ENCODE measurements around the gene ANKRD11.
"Not testable (repeated sequence)": the region's sequence is repeated elsewhere in the genome, so short reads cannot be mapped to it uniquely, and the experiment has no call there.

ANKRD11 gene

GRCh38 chr16:89386306-89387185 lies 103.8 kb downstream of the ANKRD11 start:
- H3K4me3 ChIP-seq (replicated peaks in 1 of 2; ENCODE audit: low read depth in 2 of 2, low read length in 2 of 2), result no peak overlapping the region
- no peak for TF ChIP-seq CTCF (IDR thresholded peaks at IDR 0.05; ENCODE audit: low read depth, low read length)
- no peak for DNase-seq (ENCODE audit: low read depth in 2 of 2)

GRCh38 chr16:89385712-89386111 lies 104.6 kb downstream of the ANKRD11 start:
- no peak for TF ChIP-seq CTCF (IDR thresholded peaks at IDR 0.05; ENCODE audit: low read depth, low read length)
- no peak overlapping the region for H3K4me3 ChIP-seq (replicated peaks in 1 of 2; ENCODE audit: low read depth in 2 of 2, low read length in 2 of 2)
- DNase-seq (ENCODE audit: low read depth in 2 of 2), result no peak

GRCh38 chr16:89384282-89384681 lies 106.1 kb downstream of the ANKRD11 start:
- DNase-seq (ENCODE audit: low read depth in 2 of 2), result no peak
- no peak for TF ChIP-seq CTCF (IDR thresholded peaks at IDR 0.05; ENCODE audit: low read depth, low read length)
- no peak overlapping the region for H3K4me3 ChIP-seq (replicated peaks in 1 of 2; ENCODE audit: low read depth in 2 of 2, low read length in 2 of 2)

GRCh38 chr16:89383095-89384003 lies 107.0 kb downstream of the ANKRD11 start:
- peak; percentile 50 to 64 for DNase-seq (ENCODE audit: low read depth in 2 of 2)
- peak; percentile 0 for TF ChIP-seq CTCF (IDR thresholded peaks at IDR 0.05; ENCODE audit: low read depth, low read length)
- H3K4me3 ChIP-seq (replicated peaks in 1 of 2; ENCODE audit: low read depth in 2 of 2, low read length in 2 of 2), result no peak overlapping the region

GRCh38 chr16:89382555-89382954 lies 107.8 kb downstream of the ANKRD11 start:
- not testable (repeated sequence) for DNase-seq (ENCODE audit: low read depth in 2 of 2); H3K4me3 ChIP-seq (replicated peaks in 1 of 2; ENCODE audit: low read depth in 2 of 2, low read length in 2 of 2)

- DNase-seq (ENCODE audit: low read depth in 2 of 2), result no peak
- no peak for TF ChIP-seq CTCF (IDR thresholded peaks at IDR 0.05; ENCODE audit: low read depth, low read length)
- H3K4me3 ChIP-seq (replicated peaks in 1 of 2; ENCODE audit: low read depth in 2 of 2, low read length in 2 of 2), result no peak overlapping the region
Observed at GRCh38 chr16:89381788-89382187, 108.6 kb downstream of the ANKRD11 start.

- no peak for TF ChIP-seq CTCF (IDR thresholded peaks at IDR 0.05; ENCODE audit: low read depth, low read length)
- H3K4me3 ChIP-seq (replicated peaks in 1 of 2; ENCODE audit: low read depth in 2 of 2, low read length in 2 of 2), result no peak overlapping the region
- DNase-seq (ENCODE audit: low read depth in 2 of 2), result no peak
Observed at GRCh38 chr16:89380681-89381080, 109.7 kb downstream of the ANKRD11 start.

All from cardiac fibroblast (primary cell).